Astrocyte of the cerebellum (primary cell): ENCODE data around the gene SPG11.
A peak's percentile ranks its signal among the peaks of the same experiment; 100 is the strongest.
"Not testable (repeated sequence)": the region's sequence is repeated elsewhere in the genome, so short reads cannot be mapped to it uniquely, and the experiment has no call there.

ENCODE experiments used
- DNase-seq: peaks from one replicate; pipeline ENCODE4 v3.0.0-alpha.2; 2011; ENCODE audit warnings: low read depth
- H3K4me3 ChIP-seq: 2 replicates; pipeline ENCODE4 v1.5.1; 2011; ENCODE audit warnings: mild to moderate bottlenecking, low read depth, low read length, moderate library complexity
- CTCF ChIP-seq: IDR thresholded peaks from 2 replicates; pipeline ENCODE4 v1.5.1; 2012; ENCODE audit warnings: low read length, low read depth, moderate library complexity, mild to moderate bottlenecking; ENCODE audit errors: missing control alignments
- in situ Hi-C: cut with HindIII; loops from 2 replicates; pipeline ENCODE4 v1.10.0; 2017; ENCODE audit warnings: low sequenced_read_pairs

SPG11 gene

GRCh38 chr15:44536302-44536961 is 127.0 kb downstream of the SPG11 start:
- DNase-seq, result peak; percentile 26
- in situ Hi-C loops, result no loop called here
- peak; percentile 34 for TF ChIP-seq CTCF
- H3K4me3 ChIP-seq, result peak overlapping the region; percentile 82

GRCh38 chr15:44535523-44536301 is 127.8 kb downstream of the SPG11 start:
- in situ Hi-C loops, result no loop called here
- TF ChIP-seq CTCF, result no peak
- H3K4me3 ChIP-seq, result peak overlapping the region; percentile 82
- no peak for DNase-seq

- TF ChIP-seq CTCF, result no peak
- in situ Hi-C loops, result no loop called here
- DNase-seq, result no peak
- H3K4me3 ChIP-seq, result no peak overlapping the region
These were observed 128.4 kb downstream of the SPG11 start for GRCh38 chr15:44535092-44535491.

- in situ Hi-C loops, result no loop called here
- no peak overlapping the region for H3K4me3 ChIP-seq
- TF ChIP-seq CTCF, result no peak
- DNase-seq, result no peak
These were observed 130.8 kb downstream of the SPG11 start for GRCh38 chr15:44532689-44533088.

- H3K4me3 ChIP-seq, DNase-seq, in situ Hi-C loops: not testable (repeated sequence)
These were observed 131.2 kb downstream of the SPG11 start for GRCh38 chr15:44532275-44532674.

GRCh38 chr15:44530653-44531052 is 132.8 kb downstream of the SPG11 start:
- in situ Hi-C loops, result no loop called here
- no peak for TF ChIP-seq CTCF
- no peak overlapping the region for H3K4me3 ChIP-seq
- DNase-seq, result no peak
